ENCODE measurements around the gene CDON. TPM values are rescaled to one million over a fixed set of nuclear protein-coding genes. Genes with fewer than 3 reads are reported as not detected.
"Not testable (repeated sequence)": the region's sequence is repeated elsewhere in the genome, so short reads cannot be mapped to it uniquely, and the experiment has no call there.

The CDON gene
- total and polyA plus RNA-seq, 7 experiments from 2014 or later, result 0.24 to 4.8 (median 2.1) TPM

DNA sequence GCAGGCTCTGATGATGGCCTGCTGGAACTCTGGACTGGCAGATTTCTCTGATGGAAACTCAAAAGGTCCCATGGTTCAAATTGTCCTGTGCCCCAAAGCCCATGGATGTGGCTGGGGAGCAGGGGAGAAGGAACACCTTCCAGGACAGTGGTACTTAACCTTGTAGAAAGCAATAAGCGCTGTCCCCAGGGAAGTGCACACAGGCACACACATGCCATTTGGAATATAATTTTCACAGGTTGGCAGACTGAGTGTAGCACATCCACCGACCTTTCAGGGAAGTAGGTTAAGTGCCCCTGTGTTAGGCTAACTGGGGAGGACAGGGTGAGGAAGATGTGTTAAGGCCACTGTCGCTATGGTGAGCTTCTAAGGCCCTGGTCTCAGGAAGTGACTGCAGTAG, 140.5 kb downstream of the CDON start:
- no peak for ATAC-seq
- Histone ChIP-seq H3K36me3 (ENCODE audit: control insufficient read depth in 2 of 3, insufficient read depth in 3 of 3, low read length in 3 of 3) (no peaks in the 10 kb centered on the region), H3K27ac (ENCODE audit: low read depth, low read length) (no peak overlapping the region), H3K4me3 (ENCODE audit: low read length) (no peak overlapping the region), H3K9me3 (ENCODE audit: control insufficient read depth in 2 of 3, low read length in 3 of 3) (no peaks in the 10 kb centered on the region), H3K27me3 (ENCODE audit: control insufficient read depth in 2 of 2, insufficient read depth in 2 of 2, low read length in 2 of 2) (no peaks in the 10 kb centered on the region), H3K4me1 (ENCODE audit: control insufficient read depth in 2 of 2, insufficient read depth in 2 of 2, low read length in 2 of 2) (no peaks in the 10 kb centered on the region)
- no peak overlapping the region for H3K27ac Mint-ChIP-seq
- no peak overlapping the region for H3K4me3 Mint-ChIP-seq
- intact Hi-C loops (cut with micrococcal nuclease), result loop anchor here in 1 of 2 donors (2.0 kb wide), 1 partner anchor 347 kb away; the partner anchor contains the start of genes FOXRED1 and SRPRA
- DNase-seq, result no peak
- H3K4me1 Mint-ChIP-seq, result peaks cover 0 to 4% (median 0%) of the 10 kb centered on the region in 7 donors
- H3K27me3 Mint-ChIP-seq, result peaks cover 13 to 40% (median 19%) of the 10 kb centered on the region in 5 donors
- ChIA-PET CTCF (interaction anchor here (0.6 to 1.7 kb wide), 6 partner anchors 12 to 559 kb away, joined by 4 to 13 read pairs (median 4); partner anchors contain the start of gene PUS3), POLR2A (no interaction called here)
- no peaks in the 10 kb centered on the region for H3K36me3 Mint-ChIP-seq
- no peaks in the 10 kb centered on the region for H3K9me3 Mint-ChIP-seq

DNA sequence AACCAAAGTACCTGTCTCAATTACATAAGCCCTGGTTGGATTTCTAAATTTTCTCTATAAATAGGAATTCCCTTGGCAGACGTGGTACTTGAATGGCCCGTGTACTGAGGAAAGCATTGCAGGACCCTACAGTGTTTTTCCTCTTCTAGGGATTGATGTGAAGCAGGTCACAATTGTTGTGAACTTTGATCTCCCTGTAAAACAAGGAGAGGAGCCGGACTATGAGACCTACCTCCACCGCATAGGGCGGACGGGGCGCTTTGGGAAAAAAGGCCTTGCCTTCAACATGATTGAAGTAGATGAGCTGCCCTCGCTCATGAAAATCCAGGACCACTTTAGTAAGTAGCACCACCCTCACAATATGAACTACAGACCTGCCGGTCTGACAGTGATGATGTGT, 141.6 kb downstream of the CDON start:
- Histone ChIP-seq H3K4me3 (ENCODE audit: low read length) (no peak overlapping the region), H3K27ac (ENCODE audit: low read depth, low read length) (no peak overlapping the region), H3K27me3 (ENCODE audit: control insufficient read depth in 2 of 2, insufficient read depth in 2 of 2, low read length in 2 of 2) (no peaks in the 10 kb centered on the region), H3K9me3 (ENCODE audit: control insufficient read depth in 2 of 3, low read length in 3 of 3) (no peaks in the 10 kb centered on the region), H3K36me3 (ENCODE audit: control insufficient read depth in 2 of 3, insufficient read depth in 3 of 3, low read length in 3 of 3) (no peaks in the 10 kb centered on the region), H3K4me1 (ENCODE audit: control insufficient read depth in 2 of 2, insufficient read depth in 2 of 2, low read length in 2 of 2) (no peaks in the 10 kb centered on the region)
- CTCF ChIA-PET, result interaction anchor here (1.0 to 1.6 kb wide), 3 partner anchors 11 to 273 kb away, joined by 4 to 13 read pairs (median 4); partner anchors contain the start of gene PUS3
- intact Hi-C loops (cut with micrococcal nuclease), result no loop called here
- Mint-ChIP-seq H3K4me3 (no peak overlapping the region), H3K4me1 (peaks cover 0 to 4% (median 0%) of the 10 kb centered on the region in 7 donors), H3K27ac (no peak overlapping the region), H3K27me3 (peaks cover 12 to 42% (median 19%) of the 10 kb centered on the region in 5 donors), H3K9me3 (no peaks in the 10 kb centered on the region), H3K36me3 (no peaks in the 10 kb centered on the region)
- DNase-seq (no peak), ATAC-seq (no peak)
- POLR2A ChIA-PET, result interaction anchor here (0.7 kb wide), 1 partner anchor 417 kb away, joined by 3 read pairs; no protein-coding TSS in a partner anchor

DNA sequence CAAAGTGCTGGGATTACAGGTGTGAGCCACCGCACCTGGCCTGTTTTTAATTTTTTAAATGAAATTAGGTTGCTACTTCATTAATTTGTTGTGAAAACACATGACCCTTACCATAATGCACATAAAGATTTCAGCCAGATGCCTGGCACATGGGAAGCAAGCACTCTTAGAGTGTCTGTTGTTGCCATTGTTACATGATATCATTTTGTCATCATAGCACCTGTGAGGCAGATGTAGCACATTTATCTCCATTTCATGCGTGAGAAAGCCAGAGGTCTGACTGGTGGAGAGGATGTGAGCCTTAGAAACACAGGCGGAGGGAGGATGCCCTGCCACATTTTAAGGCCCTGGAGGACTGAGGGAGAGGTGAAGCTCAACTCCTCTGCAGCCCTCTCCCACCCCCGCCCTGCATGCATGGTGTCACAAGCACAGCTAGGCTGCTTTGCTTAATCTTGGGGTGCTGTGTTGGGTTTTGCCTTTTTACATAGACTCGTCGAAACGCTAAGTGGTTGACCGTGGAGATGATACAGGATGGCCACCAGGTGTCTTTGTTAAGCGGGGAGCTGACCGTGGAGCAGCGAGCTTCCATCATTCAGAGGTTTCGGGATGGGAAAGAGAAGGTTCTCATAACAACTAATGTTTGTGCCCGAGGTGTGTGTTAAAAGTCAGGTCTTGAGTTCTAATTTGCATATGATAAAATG, 144.4 kb downstream of the CDON start:
- DNase-seq (no peak), ATAC-seq (no peak)
- ChIA-PET POLR2A (no interaction called here), CTCF (interaction anchor here (1.0 to 1.2 kb wide), 2 partner anchors 21 to 276 kb away, joined by 3 to 5 read pairs; no protein-coding TSS in a partner anchor)
- Histone ChIP-seq H3K4me1 (ENCODE audit: control insufficient read depth in 2 of 2, insufficient read depth in 2 of 2, low read length in 2 of 2) (no peaks in the 10 kb centered on the region), H3K27ac (ENCODE audit: low read depth, low read length) (no peak overlapping the region), H3K27me3 (ENCODE audit: control insufficient read depth in 2 of 2, insufficient read depth in 2 of 2, low read length in 2 of 2) (no peaks in the 10 kb centered on the region), H3K9me3 (ENCODE audit: control insufficient read depth in 2 of 3, low read length in 3 of 3) (no peaks in the 10 kb centered on the region), H3K4me3 (ENCODE audit: low read length) (no peak overlapping the region), H3K36me3 (ENCODE audit: control insufficient read depth in 2 of 3, insufficient read depth in 3 of 3, low read length in 3 of 3) (no peaks in the 10 kb centered on the region)
- H3K36me3 Mint-ChIP-seq, result no peaks in the 10 kb centered on the region
- no peak overlapping the region for H3K4me3 Mint-ChIP-seq
- H3K4me1 Mint-ChIP-seq, result peaks cover 0 to 2% (median 0%) of the 10 kb centered on the region in 7 donors
- peaks cover 17 to 54% (median 20%) of the 10 kb centered on the region in 5 donors for H3K27me3 Mint-ChIP-seq
- no peaks in the 10 kb centered on the region for H3K9me3 Mint-ChIP-seq
- intact Hi-C loops (cut with micrococcal nuclease), result no loop called here
- no peak overlapping the region for H3K27ac Mint-ChIP-seq

DNA sequence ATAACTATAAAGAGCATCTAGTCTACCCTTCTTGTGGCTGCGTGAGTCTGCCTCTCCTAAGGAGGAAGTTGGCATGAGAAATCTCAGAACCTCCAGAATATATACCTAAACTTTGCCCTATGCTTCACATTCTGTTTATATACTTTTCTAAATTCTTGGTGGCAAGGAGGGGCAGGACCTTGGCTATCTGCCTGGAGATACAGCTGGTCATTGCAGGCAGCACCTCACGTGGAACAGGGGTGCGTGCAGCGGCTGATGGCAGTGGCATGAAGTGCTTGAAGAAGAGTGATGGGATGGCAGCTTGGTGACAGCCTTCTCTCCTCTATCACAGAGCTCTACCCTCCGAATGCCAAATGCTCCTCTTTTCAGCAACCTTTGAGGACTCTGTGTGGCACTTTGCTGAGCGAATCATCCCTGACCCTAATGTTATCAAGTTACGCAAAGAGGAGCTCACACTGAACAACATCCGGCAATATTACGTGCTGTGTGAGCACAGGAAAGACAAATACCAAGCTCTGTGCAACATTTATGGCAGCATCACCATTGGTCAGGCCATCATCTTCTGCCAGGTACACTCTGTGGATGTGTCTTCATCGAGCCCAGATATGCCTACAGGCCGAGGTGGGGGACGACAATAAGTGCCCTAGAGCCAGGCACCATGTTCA, 145.9 kb downstream of the CDON start:
- Histone ChIP-seq H3K4me3 (ENCODE audit: low read length) (no peak overlapping the region), H3K4me1 (ENCODE audit: control insufficient read depth in 2 of 2, insufficient read depth in 2 of 2, low read length in 2 of 2) (no peaks in the 10 kb centered on the region), H3K9me3 (ENCODE audit: control insufficient read depth in 2 of 3, low read length in 3 of 3) (no peaks in the 10 kb centered on the region), H3K36me3 (ENCODE audit: control insufficient read depth in 2 of 3, insufficient read depth in 3 of 3, low read length in 3 of 3) (no peaks in the 10 kb centered on the region), H3K27me3 (ENCODE audit: control insufficient read depth in 2 of 2, insufficient read depth in 2 of 2, low read length in 2 of 2) (no peaks in the 10 kb centered on the region), H3K27ac (ENCODE audit: low read depth, low read length) (no peak overlapping the region)
- Mint-ChIP-seq H3K4me3 (no peak overlapping the region), H3K36me3 (no peaks in the 10 kb centered on the region), H3K27ac (no peak overlapping the region), H3K27me3 (peaks cover 19 to 53% (median 24%) of the 10 kb centered on the region in 5 donors), H3K9me3 (no peaks in the 10 kb centered on the region), H3K4me1 (no peaks in the 10 kb centered on the region)
- ATAC-seq (no peak), DNase-seq (no peak)
- POLR2A ChIA-PET, result interaction anchor here (0.5 kb wide), 1 partner anchor 13 kb away, joined by 5 read pairs; no protein-coding TSS in a partner anchor
- CTCF ChIA-PET, result interaction anchor here (1.1 to 1.2 kb wide), 2 partner anchors 277 to 278 kb away, joined by 3 to 5 read pairs; no protein-coding TSS in a partner anchor
- intact Hi-C loops (cut with micrococcal nuclease), result no loop called here

DNA sequence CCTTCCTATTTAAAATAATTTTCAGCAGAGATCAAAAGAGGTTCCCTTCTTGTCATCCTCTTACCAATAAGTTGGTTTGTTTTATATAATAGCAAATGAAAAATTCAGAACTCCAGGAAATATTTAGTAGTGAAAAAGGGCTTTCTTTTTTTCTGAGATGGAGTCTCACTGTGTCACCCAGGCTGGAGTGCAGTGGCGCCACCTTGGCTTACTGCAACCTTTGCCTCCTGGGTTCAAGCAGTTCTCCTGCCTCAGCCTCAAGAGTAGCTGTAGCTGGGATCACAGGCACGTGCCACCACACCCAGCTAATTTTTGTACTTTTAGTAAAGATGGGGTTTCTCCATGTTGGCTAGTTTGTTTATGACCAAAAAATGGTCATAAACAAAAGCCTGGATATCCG, 148.1 kb downstream of the CDON start:
- ATAC-seq; H3K4me3 ChIP-seq (ENCODE audit: low read length); H3K4me1 Mint-ChIP-seq; POLR2A ChIA-PET; intact Hi-C loops (cut with micrococcal nuclease); H3K4me1 ChIP-seq (ENCODE audit: control insufficient read depth in 2 of 2, insufficient read depth in 2 of 2, low read length in 2 of 2); H3K4me3 Mint-ChIP-seq; H3K27ac Mint-ChIP-seq; H3K36me3 Mint-ChIP-seq; CTCF ChIA-PET; H3K27ac ChIP-seq (ENCODE audit: low read depth, low read length); H3K27me3 ChIP-seq (ENCODE audit: control insufficient read depth in 2 of 2, insufficient read depth in 2 of 2, low read length in 2 of 2); H3K36me3 ChIP-seq (ENCODE audit: control insufficient read depth in 2 of 3, insufficient read depth in 3 of 3, low read length in 3 of 3); H3K9me3 ChIP-seq (ENCODE audit: control insufficient read depth in 2 of 3, low read length in 3 of 3); DNase-seq; H3K9me3 Mint-ChIP-seq: not testable (repeated sequence)
- H3K27me3 Mint-ChIP-seq, result peaks cover 35 to 56% (median 37%) of the 10 kb centered on the region in 5 donors

DNA sequence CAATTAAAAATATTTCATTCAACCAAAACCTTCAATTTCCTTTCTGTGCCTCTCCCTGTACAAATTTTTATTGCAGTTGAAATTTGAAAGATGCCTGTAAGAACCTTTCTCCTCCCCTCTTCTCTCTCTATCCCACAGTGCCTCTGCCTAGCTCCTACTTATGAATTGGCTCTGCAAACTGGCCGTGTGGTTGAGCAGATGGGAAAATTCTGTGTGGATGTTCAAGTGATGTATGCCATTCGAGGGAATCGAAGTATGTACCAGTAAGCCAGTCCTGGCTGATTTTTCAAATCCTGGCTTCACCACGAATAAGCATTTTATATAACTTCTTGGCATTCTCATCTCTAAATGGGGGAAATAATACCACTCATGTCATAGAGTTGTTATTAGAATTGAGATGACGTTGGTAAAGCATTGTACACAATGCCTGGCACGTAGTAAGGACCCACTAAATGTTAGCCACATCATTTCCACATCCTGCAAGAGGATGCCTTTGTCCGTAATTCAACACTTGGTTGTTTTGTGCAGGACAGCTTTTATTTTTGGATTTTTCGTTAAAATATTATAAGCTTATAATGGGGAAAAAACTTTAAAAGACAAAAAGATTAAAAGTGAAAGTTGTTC, 152.3 kb downstream of the CDON start:
- Mint-ChIP-seq H3K27me3 (peaks cover 22 to 58% (median 44%) of the 10 kb centered on the region in 5 donors), H3K9me3 (peaks cover 0 to 3% (median 0%) of the 10 kb centered on the region in 11 donors), H3K4me3 (no peak overlapping the region), H3K36me3 (no peaks in the 10 kb centered on the region), H3K27ac (no peak overlapping the region), H3K4me1 (peaks cover 0 to 3% (median 0%) of the 10 kb centered on the region in 7 donors)
- ChIA-PET POLR2A (no interaction called here), CTCF (interaction anchor here (0.8 kb wide), 1 partner anchor 11 kb away, joined by 4 read pairs; no protein-coding TSS in a partner anchor)
- Histone ChIP-seq H3K9me3 (ENCODE audit: control insufficient read depth in 2 of 3, low read length in 3 of 3) (no peaks in the 10 kb centered on the region), H3K36me3 (ENCODE audit: control insufficient read depth in 2 of 3, insufficient read depth in 3 of 3, low read length in 3 of 3) (no peaks in the 10 kb centered on the region), H3K4me3 (ENCODE audit: low read length) (no peak overlapping the region), H3K4me1 (ENCODE audit: control insufficient read depth in 2 of 2, insufficient read depth in 2 of 2, low read length in 2 of 2) (no peaks in the 10 kb centered on the region), H3K27ac (ENCODE audit: low read depth, low read length) (no peak overlapping the region), H3K27me3 (ENCODE audit: control insufficient read depth in 2 of 2, insufficient read depth in 2 of 2, low read length in 2 of 2) (no peaks in the 10 kb centered on the region)
- no peak for DNase-seq
- ATAC-seq, result no peak
- intact Hi-C loops (cut with micrococcal nuclease), result no loop called here

All from naive thymus-derived CD4-positive, alpha-beta T cell (primary cell).